ENCODE data around the gene PNMA8C. TPM values are rescaled to one million over a fixed set of nuclear protein-coding genes. Genes with fewer than 3 reads are reported as not detected.
A peak's percentile ranks its signal among the peaks of the same experiment; 100 is the strongest.

The PNMA8C gene
- polyA plus RNA-seq, 1 donor (not counting 4 experiments of a cell fraction or from before 2014, with no cell fraction given) = not detected

DNA sequence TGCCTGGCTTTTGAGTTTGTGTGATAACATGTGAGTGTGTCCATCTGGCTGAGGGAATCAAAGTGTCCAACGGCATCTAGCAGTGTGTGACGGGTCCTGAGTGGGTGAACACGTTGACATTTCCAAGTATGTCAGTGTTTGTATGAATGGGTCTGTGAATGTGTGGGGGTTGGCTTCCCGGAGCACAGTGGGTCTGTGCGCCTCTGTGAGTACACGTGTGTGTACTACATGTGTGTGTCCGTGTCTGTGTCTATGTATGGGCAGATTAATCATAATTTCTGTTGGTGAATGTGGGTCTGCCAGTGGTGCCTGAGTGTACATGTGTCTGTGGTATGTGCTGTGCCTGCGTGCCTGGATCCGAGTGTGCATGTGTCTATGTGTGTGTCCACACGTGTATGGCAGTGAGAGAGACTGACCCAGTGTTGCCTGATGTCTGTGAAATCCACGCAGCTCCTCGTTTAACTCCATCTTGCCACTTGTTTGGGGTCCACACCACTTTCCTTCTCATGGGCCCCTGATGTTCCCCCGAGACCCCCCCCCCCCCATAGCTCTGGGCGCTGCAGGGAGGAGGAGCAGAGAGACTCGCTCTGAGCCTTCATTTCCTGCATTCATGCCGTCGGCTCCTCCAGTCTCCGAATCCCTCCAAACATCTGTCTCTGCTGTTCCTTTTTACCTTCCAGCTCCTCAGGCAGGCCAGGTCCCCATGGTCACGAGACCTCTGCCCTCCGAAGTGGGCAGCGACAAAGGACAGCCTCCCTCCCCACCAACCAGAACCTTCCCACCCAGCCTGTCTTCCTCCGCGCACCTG is 20.7 kb downstream of the PNMA8C start:
- Histone ChIP-seq H2AFZ (ENCODE audit: control insufficient read depth, low read length) (peak overlapping the region; percentile 44), H3K36me3 (ENCODE audit: control insufficient read depth in 2 of 2, extremely low read depth in 1 of 2, insufficient read depth in 2 of 2, low read length in 2 of 2) (no peaks in the 10 kb centered on the region), H3K4me1 (ENCODE audit: control insufficient read depth, extremely low read depth, insufficient read depth, low read length) (peaks cover 17% of the 10 kb centered on the region), H4K20me1 (ENCODE audit: control insufficient read depth, extremely low read depth, insufficient read depth, low read length) (no peaks in the 10 kb centered on the region), H3K9me1 (ENCODE audit: control insufficient read depth, extremely low read depth, insufficient read depth, low read length) (no peaks in the 10 kb centered on the region), H3K9ac (ENCODE audit: control insufficient read depth, extremely low read depth, insufficient read depth, low read length) (no peak overlapping the region), H3K79me2 (ENCODE audit: control insufficient read depth, insufficient read depth, low read length) (peaks cover 10% of the 10 kb centered on the region), H3K9me3 (ENCODE audit: control insufficient read depth, low read depth, low read length) (no peaks in the 10 kb centered on the region), H3K4me2 (ENCODE audit: control insufficient read depth, extremely low read depth, insufficient read depth, low read depth, low read length) (peak overlapping the region; percentile 57), H3K27ac (ENCODE audit: control insufficient read depth, insufficient read depth, low read length) (no peak overlapping the region), H3K27me3 (ENCODE audit: control insufficient read depth, extremely low read depth, insufficient read depth, low read length) (peaks cover 11% of the 10 kb centered on the region), H3K4me3 (ENCODE audit: control insufficient read depth in 2 of 3, extremely low read depth in 1 of 3, insufficient read depth in 2 of 3, low read depth in 1 of 3, low read length in 3 of 3) (no peak overlapping the region)
- no peak for TF ChIP-seq EZH2 (IDR thresholded peaks at IDR 0.05; ENCODE audit: low read length)
- TF ChIP-seq, protein P1, sequence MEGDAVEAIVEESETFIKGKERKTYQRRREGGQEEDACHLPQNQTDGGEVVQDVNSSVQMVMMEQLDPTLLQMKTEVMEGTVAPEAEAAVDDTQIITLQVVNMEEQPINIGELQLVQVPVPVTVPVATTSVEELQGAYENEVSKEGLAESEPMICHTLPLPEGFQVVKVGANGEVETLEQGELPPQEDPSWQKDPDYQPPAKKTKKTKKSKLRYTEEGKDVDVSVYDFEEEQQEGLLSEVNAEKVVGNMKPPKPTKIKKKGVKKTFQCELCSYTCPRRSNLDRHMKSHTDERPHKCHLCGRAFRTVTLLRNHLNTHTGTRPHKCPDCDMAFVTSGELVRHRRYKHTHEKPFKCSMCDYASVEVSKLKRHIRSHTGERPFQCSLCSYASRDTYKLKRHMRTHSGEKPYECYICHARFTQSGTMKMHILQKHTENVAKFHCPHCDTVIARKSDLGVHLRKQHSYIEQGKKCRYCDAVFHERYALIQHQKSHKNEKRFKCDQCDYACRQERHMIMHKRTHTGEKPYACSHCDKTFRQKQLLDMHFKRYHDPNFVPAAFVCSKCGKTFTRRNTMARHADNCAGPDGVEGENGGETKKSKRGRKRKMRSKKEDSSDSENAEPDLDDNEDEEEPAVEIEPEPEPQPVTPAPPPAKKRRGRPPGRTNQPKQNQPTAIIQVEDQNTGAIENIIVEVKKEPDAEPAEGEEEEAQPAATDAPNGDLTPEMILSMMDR (optimal IDR thresholded peaks at IDR 0.05 in 1 of 3, IDR thresholded peaks at IDR 0.05 in 1 of 3, conservative IDR thresholded peaks at IDR 0.05 in 1 of 3; ENCODE audit: extremely low read depth in 1 of 3, insufficient read depth in 2 of 3, low read length in 3 of 3) = no peak
- dilution Hi-C loops (cut with MboI; ENCODE audit: extremely low pct_ligation_motif_present, low sequenced_read_pairs) = no loop called here
- DNase-seq (ENCODE audit: low read depth, low spot score) = no peak
- peak; percentile 79 for FAIRE-seq

DNA sequence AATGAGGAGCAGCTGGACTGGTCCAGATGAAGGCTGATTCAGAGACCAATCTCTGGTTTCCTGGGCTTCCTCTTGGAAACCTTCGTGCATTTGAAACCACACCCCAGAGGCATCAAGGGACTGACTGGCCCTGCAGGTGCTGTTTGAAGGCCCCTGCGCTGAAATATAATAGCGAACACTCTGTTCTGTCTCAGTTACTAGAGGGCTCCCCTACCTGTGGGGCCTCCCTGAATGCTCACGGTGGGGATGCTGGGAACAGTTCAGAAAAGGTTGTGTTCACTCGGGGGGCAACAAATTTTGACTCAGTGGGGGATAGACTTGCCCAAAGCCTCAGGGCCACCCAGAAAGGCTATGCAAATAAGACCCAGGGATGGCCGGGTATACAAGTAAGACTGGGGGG is 21.8 kb downstream of the PNMA8C start:
- peaks cover 4% of the 10 kb centered on the region for H3K79me2 ChIP-seq (ENCODE audit: control insufficient read depth, insufficient read depth, low read length)
- H3K27ac ChIP-seq (ENCODE audit: control insufficient read depth, insufficient read depth, low read length) = no peak overlapping the region
- H2AFZ ChIP-seq (ENCODE audit: control insufficient read depth, low read length) = no peak overlapping the region
- DNase-seq (ENCODE audit: low read depth, low spot score) (no peak), FAIRE-seq (no peak)
- H3K9me1 ChIP-seq (ENCODE audit: control insufficient read depth, extremely low read depth, insufficient read depth, low read length) = no peaks in the 10 kb centered on the region
- H3K4me2 ChIP-seq (ENCODE audit: control insufficient read depth, extremely low read depth, insufficient read depth, low read depth, low read length) = no peak overlapping the region
- no peaks in the 10 kb centered on the region for H4K20me1 ChIP-seq (ENCODE audit: control insufficient read depth, extremely low read depth, insufficient read depth, low read length)
- dilution Hi-C loops (cut with MboI; ENCODE audit: extremely low pct_ligation_motif_present, low sequenced_read_pairs) = no loop called here
- no peaks in the 10 kb centered on the region for H3K36me3 ChIP-seq (ENCODE audit: control insufficient read depth in 2 of 2, extremely low read depth in 1 of 2, insufficient read depth in 2 of 2, low read length in 2 of 2)
- peaks cover 13% of the 10 kb centered on the region for H3K4me1 ChIP-seq (ENCODE audit: control insufficient read depth, extremely low read depth, insufficient read depth, low read length)
- TF ChIP-seq, protein P1 (optimal IDR thresholded peaks at IDR 0.05 in 1 of 3, IDR thresholded peaks at IDR 0.05 in 1 of 3, conservative IDR thresholded peaks at IDR 0.05 in 1 of 3; ENCODE audit: extremely low read depth in 1 of 3, insufficient read depth in 2 of 3, low read length in 3 of 3) = no peak
- TF ChIP-seq EZH2 (IDR thresholded peaks at IDR 0.05; ENCODE audit: low read length) = no peak
- H3K9ac ChIP-seq (ENCODE audit: control insufficient read depth, extremely low read depth, insufficient read depth, low read length) = no peak overlapping the region
- peaks cover 3% of the 10 kb centered on the region for H3K27me3 ChIP-seq (ENCODE audit: control insufficient read depth, extremely low read depth, insufficient read depth, low read length)
- H3K4me3 ChIP-seq (ENCODE audit: control insufficient read depth in 2 of 3, extremely low read depth in 1 of 3, insufficient read depth in 2 of 3, low read depth in 1 of 3, low read length in 3 of 3) = no peak overlapping the region
- no peaks in the 10 kb centered on the region for H3K9me3 ChIP-seq (ENCODE audit: control insufficient read depth, low read depth, low read length)
